HCT116 (cell line): ENCODE data around the gene AHNAK. TPM values are rescaled to one million over a fixed set of nuclear protein-coding genes. Genes with fewer than 3 reads are reported as not detected.

Source experiments
- ATAC-seq: fragments of 200-7000 bp; cut with Tn5 transposase; 2 replicates; pipeline ENCODE4 v1.9.1; 2020; ENCODE audit warnings: mild to moderate bottlenecking, moderate library complexity
- BruUV-seq: library from RNA; stranded (reverse); fragments of 400-500 nt; replicated peaks from 2 replicates; lab custom pipeline; 2021; lab: Mats Ljungman, UMichigan
- CTCF ChIA-PET: fragments of 300-600 bp; sonication (Branson Sonifier 250); formaldehyde crosslinking; loops from one replicate; lab custom pipeline; 2021; ENCODE audit warnings: antibody characterized with exemption; lab: Charles Lee
- POLR2A ChIA-PET: fragments of 300-600, 350-600 bp; sonication (Branson Sonifier 250); formaldehyde crosslinking; loops from one replicate; lab custom pipeline; 2021; ENCODE audit warnings: antibody characterized with exemption; lab: Charles Lee
- RAD21 ChIA-PET, 2 experiments: fragments of 300-600 bp; sonication (Branson Sonifier 250); formaldehyde crosslinking; loops; one replicate each; lab custom pipeline; 2023; ENCODE audit warnings: low total read pairs in 2 of 2; ENCODE audit not compliant: uncharacterized antibody in 2 of 2, unreplicated experiment in 2 of 2, low non-redundant PET in 1 of 2; lab: Charles Lee
- DNase-seq: peaks from one replicate; pipeline ENCODE4 v3.0.0-alpha.2; 2010; ENCODE audit warnings: low read depth, low spot score
- H2AFZ ChIP-seq: fragments of 200-600 bp; shearing (Covaris generic), sonication (generic); 2 replicates; pipeline ENCODE4 v1.6.1; 2017; ENCODE audit warnings: low read depth, mixed run types, mixed read lengths, antibody characterized with exemption, low read length; ENCODE audit not compliant: poor library complexity, severe bottlenecking
- H3K27ac ChIP-seq: 2 replicates; pipeline ENCODE4 v1.5.1; 2012; ENCODE audit warnings: low read depth, low read length
- H3K27me3 ChIP-seq: fragments of 200-600 bp; sonication (generic); 2 replicates; pipeline ENCODE4 v1.6.1; 2016; ENCODE audit warnings: mixed run types, low read length, mixed read lengths; ENCODE audit not compliant: insufficient read depth
- H3K36me3 ChIP-seq, 2 experiments: fragments of 200-500 bp in 1 of 2; fragments of 200-600 bp in 1 of 2; sonication (Bioruptor generic) in 1 of 2; sonication (generic) in 1 of 2; 2 replicates each; pipeline versions ENCODE4 v1.5.1 to v1.6.1; 2014 to 2016; ENCODE audit warnings: low read length in 2 of 2, inconsistent platforms in 1 of 2, mixed read lengths in 1 of 2, mixed run types in 1 of 2; ENCODE audit not compliant: insufficient read depth in 2 of 2, control insufficient read depth in 1 of 2
- H3K4me1 ChIP-seq, 2 experiments: fragments of 200-600 bp in 1 of 2; sonication (generic) in 1 of 2; 2 replicates each; pipeline versions ENCODE4 v1.5.1 to v1.6.1; 2012 to 2017; ENCODE audit warnings: low read length in 2 of 2, inconsistent platforms in 1 of 2, mild to moderate bottlenecking in 1 of 2, mixed read lengths in 1 of 2, mixed run types in 1 of 2, moderate library complexity in 1 of 2; ENCODE audit not compliant: insufficient read depth in 2 of 2, control insufficient read depth in 1 of 2
- H3K4me2 ChIP-seq: fragments of 200-600 bp; sonication (generic); 2 replicates; pipeline ENCODE4 v1.6.1; 2017; ENCODE audit warnings: mixed run types, low read length, mixed read lengths
- H3K4me3 ChIP-seq, 2 experiments: fragments of 200-600 bp in 1 of 2; sonication (generic) in 1 of 2; replicated peaks in 1 of 2; 2 replicates each; pipeline ENCODE4 v1.5.1; 2011 to 2016; ENCODE audit warnings: low read length in 2 of 2, control low read depth in 1 of 2, low read depth in 1 of 2, mild to moderate bottlenecking in 1 of 2, mixed read lengths in 1 of 2, mixed run types in 1 of 2
- H3K79me2 ChIP-seq: fragments of 200-600 bp; sonication (generic); 2 replicates; pipeline ENCODE4 v1.6.1; 2017; ENCODE audit warnings: mild to moderate bottlenecking, mixed run types, low read length, moderate library complexity, mixed read lengths; ENCODE audit not compliant: insufficient read depth
- H3K9ac ChIP-seq: fragments of 200-600 bp; sonication (generic); 2 replicates; pipeline ENCODE4 v1.6.1; 2016; ENCODE audit warnings: low read length, mixed read lengths
- H3K9me2 ChIP-seq: fragments of 200-600 bp; sonication (generic), shearing (Covaris generic); 2 replicates; pipeline ENCODE4 v1.6.1; 2017; ENCODE audit warnings: mixed run types, mild to moderate bottlenecking, moderate library complexity; ENCODE audit not compliant: insufficient read depth
- H3K9me3 ChIP-seq, 2 experiments: fragments of 200-500 bp in 1 of 2; fragments of 200-600 bp in 1 of 2; sonication (Bioruptor generic) in 1 of 2; sonication (generic) in 1 of 2; 2 replicates each; pipeline ENCODE4 v1.6.1; 2014 to 2017; ENCODE audit warnings: low read length in 2 of 2, mixed read lengths in 2 of 2, inconsistent platforms in 1 of 2, low read depth in 1 of 2, mild to moderate bottlenecking in 1 of 2, mixed run types in 1 of 2, moderate library complexity in 1 of 2; ENCODE audit not compliant: control insufficient read depth in 1 of 2, insufficient read depth in 1 of 2
- H4K20me1 ChIP-seq: fragments of 200-600 bp; sonication (generic), shearing (Covaris generic); 2 replicates; pipeline ENCODE4 v1.6.1; 2017; ENCODE audit warnings: mixed run types, mild to moderate bottlenecking, moderate library complexity; ENCODE audit not compliant: insufficient read depth
- ATF3 ChIP-seq: IDR thresholded peaks from 2 replicates; pipeline ENCODE4 v1.6.1; 2012
- CBX3 ChIP-seq: IDR thresholded peaks from 2 replicates; pipeline ENCODE4 v1.6.1; 2012; ENCODE audit warnings: low read depth
- CEBPB ChIP-seq: IDR thresholded peaks from 2 replicates; pipeline ENCODE4 v1.6.1; 2012; ENCODE audit warnings: low read depth
- CTCF ChIP-seq, 3 experiments: fragments of 200-600 bp in 1 of 3; sonication (generic) in 1 of 3; IDR thresholded peaks in 2 of 3; conservative IDR thresholded peaks in 1 of 3; 2 replicates each; pipeline ENCODE4 v1.5.1; 2012 to 2017; ENCODE audit warnings: low read depth in 2 of 3, low read length in 2 of 3, antibody characterized with exemption in 1 of 3, borderline replicate concordance in 1 of 3, control low read depth in 1 of 3, mild to moderate bottlenecking in 1 of 3, mixed read lengths in 1 of 3, mixed run types in 1 of 3, moderate library complexity in 1 of 3; ENCODE audit not compliant: insufficient read depth in 1 of 3
- EGR1 ChIP-seq: IDR thresholded peaks from 2 replicates; pipeline ENCODE4 v1.6.1; 2012; ENCODE audit warnings: low read depth
- ELF1 ChIP-seq: IDR thresholded peaks from 2 replicates; pipeline ENCODE4 v1.6.1; 2012; ENCODE audit warnings: low read depth, borderline replicate concordance
- EZH2 ChIP-seq: fragments of 200-600 bp; sonication (generic); IDR thresholded peaks from 2 replicates; pipeline ENCODE4 v1.6.1; 2017; ENCODE audit warnings: antibody characterized with exemption, mixed run types
- EZH2phosphoT487 ChIP-seq: fragments of 200-600 bp; IDR thresholded peaks from 2 replicates; pipeline ENCODE4 v1.6.1; 2018; ENCODE audit warnings: antibody characterized with exemption, borderline replicate concordance
- FOSL1 ChIP-seq: IDR thresholded peaks from 2 replicates; pipeline ENCODE4 v1.6.1; 2012; ENCODE audit warnings: low read depth
- MAX ChIP-seq: IDR thresholded peaks from 2 replicates; pipeline ENCODE4 v1.6.1; 2012
- POLR2A ChIP-seq: IDR thresholded peaks from 2 replicates; pipeline ENCODE4 v1.7.0; 2011; ENCODE audit warnings: borderline replicate concordance; ENCODE audit not compliant: insufficient read depth, insufficient read length; ENCODE audit errors: extremely low read depth
- POLR2AphosphoS5 ChIP-seq: IDR thresholded peaks from 2 replicates; pipeline ENCODE4 v1.6.1; 2011; ENCODE audit warnings: mild to moderate bottlenecking, low read depth, low read length, moderate library complexity
- RAD21 ChIP-seq: IDR thresholded peaks from 2 replicates; pipeline ENCODE4 v1.6.1; 2012; ENCODE audit warnings: low read depth, mild to moderate bottlenecking
- SIN3A ChIP-seq: IDR thresholded peaks from 2 replicates; pipeline ENCODE4 v1.6.1; 2012; ENCODE audit warnings: low read depth
- SRF ChIP-seq: IDR thresholded peaks from 2 replicates; pipeline ENCODE4 v1.6.1; 2012; ENCODE audit warnings: low read depth
- TCF7L2 ChIP-seq: IDR thresholded peaks from 2 replicates; pipeline ENCODE4 v1.7.0; 2011; ENCODE audit warnings: borderline replicate concordance, inconsistent platforms; ENCODE audit not compliant: insufficient read depth, insufficient read length; ENCODE audit errors: extremely low read depth
- YY1 ChIP-seq: IDR thresholded peaks from 2 replicates; pipeline ENCODE4 v1.6.1; 2011; ENCODE audit warnings: low read length, low read depth, moderate library complexity, mild to moderate bottlenecking; ENCODE audit not compliant: insufficient replicate concordance; ENCODE audit errors: extremely low read depth
- ZBTB33 ChIP-seq: IDR thresholded peaks from 2 replicates; pipeline ENCODE4 v1.6.1; 2011; ENCODE audit warnings: mild to moderate bottlenecking, low read length, moderate library complexity; ENCODE audit not compliant: insufficient replicate concordance; ENCODE audit errors: extremely low read depth
- ZFX ChIP-seq: fragments of 450-650 bp; IDR thresholded peaks from 2 replicates; pipeline ENCODE4 v1.6.1; 2017
- intact Hi-C: fragments of 100-400 bp; cut with micrococcal nuclease; formaldehyde crosslinking; loops from 2 replicates; pipeline ENCODE4 v1.10.0; 2022
- total RNA-seq: library from RNA; stranded (reverse); gene quantifications from one replicate; pipeline ENCODE4 v1.2.1, GENCODE V29; 2021; ENCODE audit not compliant: unreplicated experiment

The AHNAK gene
- total RNA-seq, 1 experiment from 2014 or later: 239 TPM

GRCh38 chr11:62435846-62436660, 110.6 kb downstream of the AHNAK start:
- RAD21 ChIA-PET: no interaction called here

More at GRCh38 chr11:62435846-62436660, 110.6 kb downstream of the AHNAK start:
- no peaks in the 10 kb centered on the region for H3K79me2 ChIP-seq
- H2AFZ ChIP-seq: no peak overlapping the region
- H3K4me3 ChIP-seq: no peak overlapping the region
- H4K20me1 ChIP-seq: no peaks in the 10 kb centered on the region
- no peaks in the 10 kb centered on the region for H3K9me3 ChIP-seq
- H3K4me2 ChIP-seq: no peak overlapping the region
- BruUV-seq: no TSS peak
- no peaks in the 10 kb centered on the region for H3K36me3 ChIP-seq
- TF ChIP-seq ELF1 (no peak), POLR2AphosphoS5 (no peak), EZH2 (no peak), FOSL1 (no peak), CBX3 (no peak), YY1 (no peak), SIN3A (no peak), EGR1 (no peak), EZH2phosphoT487 (no peak), SRF (no peak), CTCF (IDR thresholded peaks at IDR 0.05 in 2 of 3, conservative IDR thresholded peaks at IDR 0.05 in 1 of 3; ENCODE audit: borderline replicate concordance in 1 of 3, insufficient read depth in 1 of 3, low read depth in 2 of 3, low read length in 2 of 3) (no peak), CEBPB (no peak), POLR2A (no peak), ZBTB33 (no peak), MAX (no peak), ATF3 (no peak), TCF7L2 (no peak), RAD21 (no peak), ZFX (no peak)
- POLR2A ChIA-PET: interaction anchor here (1.0 kb wide), 1 partner anchor 11 kb away, joined by 4 read pairs; no protein-coding TSS in a partner anchor
- CTCF ChIA-PET: interaction anchor here (2.5 kb wide), 1 partner anchor 12 kb away, joined by 13 read pairs; no protein-coding TSS in a partner anchor
- no peaks in the 10 kb centered on the region for H3K27me3 ChIP-seq
- no peak for ATAC-seq
- intact Hi-C loops: no loop called here
- no peak for DNase-seq
- H3K9ac ChIP-seq: no peak overlapping the region
- H3K4me1 ChIP-seq: peaks cover 4 to 7% of the 10 kb centered on the region in 2 experiments; a peak in 3 of 4 replicates
- H3K27ac ChIP-seq: no peak overlapping the region
- no peaks in the 10 kb centered on the region for H3K9me2 ChIP-seq
